ENCODE measurements around the gene APOBEC3B.

GRCh38 chr22:38940811-38941384 lies 41.2 kb upstream of the APOBEC3B start:
- no peak for TF ChIP-seq CTCF (IDR thresholded peaks at IDR 0.05)
- TF ChIP-seq ZFX (IDR thresholded peaks at IDR 0.05; ENCODE audit: borderline replicate concordance), result no peak
